Inflammatory macrophage treated with lipopolysaccharide for 4 hours (primary cell): ENCODE data around the gene AK8.

ENCODE experiments used
- DNase-seq: peaks from one replicate; pipeline ENCODE4 v3.0.0-alpha.2; 2020

AK8 gene, protein sequence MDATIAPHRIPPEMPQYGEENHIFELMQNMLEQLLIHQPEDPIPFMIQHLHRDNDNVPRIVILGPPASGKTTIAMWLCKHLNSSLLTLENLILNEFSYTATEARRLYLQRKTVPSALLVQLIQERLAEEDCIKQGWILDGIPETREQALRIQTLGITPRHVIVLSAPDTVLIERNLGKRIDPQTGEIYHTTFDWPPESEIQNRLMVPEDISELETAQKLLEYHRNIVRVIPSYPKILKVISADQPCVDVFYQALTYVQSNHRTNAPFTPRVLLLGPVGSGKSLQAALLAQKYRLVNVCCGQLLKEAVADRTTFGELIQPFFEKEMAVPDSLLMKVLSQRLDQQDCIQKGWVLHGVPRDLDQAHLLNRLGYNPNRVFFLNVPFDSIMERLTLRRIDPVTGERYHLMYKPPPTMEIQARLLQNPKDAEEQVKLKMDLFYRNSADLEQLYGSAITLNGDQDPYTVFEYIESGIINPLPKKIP

GRCh38 chr9:132877824-132878694, at the start of gene AK8:
TSS of gene AK8 (minus strand) at chr9:132878284. CDS start at chr9:132878255, 29 bp downstream.
- peak; percentile 73 for DNase-seq

- DNase-seq: no peak
Observed at GRCh38 chr9:132927704-132928103, 49.6 kb upstream of the AK8 start.

DNA sequence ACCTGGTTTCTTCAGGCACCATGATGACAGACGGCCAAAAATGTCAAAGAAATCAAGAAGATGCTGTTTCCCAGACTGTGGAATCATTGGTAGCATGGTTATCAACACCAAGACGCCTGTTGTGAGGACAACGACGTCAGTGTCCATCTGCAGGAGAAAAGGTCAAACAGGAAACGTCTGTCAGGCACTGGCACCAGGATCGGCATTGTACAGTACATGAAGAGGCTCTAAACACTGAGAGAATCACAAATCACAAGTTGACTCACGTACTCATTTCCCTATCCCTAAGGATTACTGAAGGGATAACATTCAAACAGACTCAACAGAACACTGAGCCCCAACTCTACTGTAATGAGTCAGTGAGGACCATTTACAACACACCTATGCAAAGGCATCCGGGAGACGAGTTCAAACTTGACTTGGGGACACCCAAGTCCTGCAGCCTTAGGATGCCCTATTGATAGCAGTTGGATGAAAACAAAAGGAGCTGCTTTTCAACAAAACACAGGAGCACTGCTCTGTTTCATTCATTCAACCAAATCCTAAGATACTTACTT, 45.3 kb upstream of the AK8 start:
- DNase-seq: no peak

- DNase-seq: no peak
Observed at GRCh38 chr9:132919614-132920268, 41.7 kb upstream of the AK8 start.

GRCh38 chr9:132914924-132915323, 36.8 kb upstream of the AK8 start:
- no peak for DNase-seq

GRCh38 chr9:132912131-132912530, 34.0 kb upstream of the AK8 start:
- no peak for DNase-seq

DNA sequence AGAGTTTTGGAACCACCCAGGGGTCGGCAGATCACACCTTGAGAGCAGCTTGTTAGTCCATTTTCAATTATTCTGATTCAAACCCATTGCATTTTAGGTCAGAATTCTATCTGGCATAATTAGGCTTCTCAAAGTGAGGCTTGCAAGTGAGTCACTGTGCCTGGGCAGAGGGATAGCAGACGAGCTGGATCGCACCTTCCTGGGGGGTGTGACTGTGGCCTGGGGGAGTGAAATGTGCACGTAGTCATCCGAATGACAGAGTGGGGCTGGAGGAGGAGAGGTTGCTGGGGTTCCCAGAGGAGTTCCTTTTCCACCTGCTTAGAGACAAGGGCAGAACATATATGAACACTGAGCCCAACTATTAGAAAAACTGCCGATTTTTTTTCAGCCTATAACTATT, 32.3 kb upstream of the AK8 start:
- no peak for DNase-seq

DNA sequence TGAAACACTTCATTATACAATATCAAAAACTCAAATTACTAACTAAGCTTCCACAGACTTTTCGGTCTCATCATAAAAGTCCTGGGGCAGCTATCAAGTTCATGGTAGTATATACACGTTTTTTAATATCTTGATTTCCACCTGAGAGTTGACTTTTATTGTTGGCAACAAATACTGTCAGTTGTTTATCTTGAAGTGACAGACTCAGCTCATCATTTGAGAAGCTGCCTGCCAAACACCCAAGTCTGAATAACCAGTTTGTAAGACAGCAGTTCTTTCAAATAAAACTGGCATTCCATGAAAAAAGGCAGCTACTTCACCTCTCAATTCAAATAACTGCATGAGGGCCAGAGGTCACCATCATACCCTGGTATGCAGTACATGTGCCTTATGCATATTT, 31.2 kb upstream of the AK8 start:
- DNase-seq: no peak

GRCh38 chr9:132908635-132909034, 30.6 kb upstream of the AK8 start:
- DNase-seq: no peak

GRCh38 chr9:132905726-132906125, 27.6 kb upstream of the AK8 start:
- DNase-seq: no peak

- no peak for DNase-seq
Observed at GRCh38 chr9:132903574-132904492, 25.7 kb upstream of the AK8 start.

GRCh38 chr9:132901858-132902831, 24.1 kb upstream of the AK8 start:
- DNase-seq: peak; percentile 75

DNA sequence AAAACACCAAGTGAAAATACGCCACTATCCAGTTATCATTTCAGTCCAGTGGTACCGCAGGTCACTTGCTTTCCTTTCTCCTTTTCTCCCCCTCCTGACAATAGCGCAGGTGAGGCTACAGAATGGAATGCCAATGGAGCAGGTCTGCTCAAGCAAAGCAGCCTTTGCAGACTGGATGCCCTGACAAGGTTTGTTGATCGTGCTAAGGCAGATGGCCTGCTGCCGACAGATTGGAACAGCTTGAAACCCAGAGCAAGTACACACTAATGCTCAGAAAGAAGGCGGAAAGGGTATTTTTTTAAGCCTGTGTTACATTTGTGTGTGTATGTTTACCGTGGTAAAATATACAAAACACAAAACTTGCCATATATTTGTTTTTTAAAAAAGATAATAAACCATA, 20.0 kb upstream of the AK8 start:
- no peak for DNase-seq

- DNase-seq: peak; percentile 14
Observed at GRCh38 chr9:132896906-132897305, 18.8 kb upstream of the AK8 start.

DNA sequence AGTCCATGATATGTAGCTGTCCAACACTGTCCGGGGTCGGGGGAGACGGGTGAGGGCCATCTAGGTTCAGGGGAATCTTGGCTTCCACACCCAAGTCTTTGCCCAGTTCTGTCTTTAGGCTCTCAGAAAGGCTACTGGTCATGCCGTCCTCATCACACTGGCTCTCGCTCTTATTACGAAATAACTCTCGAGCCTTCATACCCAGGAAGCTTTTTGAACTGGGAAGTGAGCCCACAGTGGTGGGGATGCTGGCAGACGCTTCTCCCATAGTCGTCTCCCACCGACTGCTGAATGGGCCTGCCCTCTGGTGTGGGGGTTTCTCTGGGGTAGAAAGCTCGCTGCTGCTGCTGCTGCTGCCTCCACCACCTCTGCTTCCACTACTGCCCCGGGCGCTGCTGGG, 18.2 kb upstream of the AK8 start:
- DNase-seq: no peak

DNA sequence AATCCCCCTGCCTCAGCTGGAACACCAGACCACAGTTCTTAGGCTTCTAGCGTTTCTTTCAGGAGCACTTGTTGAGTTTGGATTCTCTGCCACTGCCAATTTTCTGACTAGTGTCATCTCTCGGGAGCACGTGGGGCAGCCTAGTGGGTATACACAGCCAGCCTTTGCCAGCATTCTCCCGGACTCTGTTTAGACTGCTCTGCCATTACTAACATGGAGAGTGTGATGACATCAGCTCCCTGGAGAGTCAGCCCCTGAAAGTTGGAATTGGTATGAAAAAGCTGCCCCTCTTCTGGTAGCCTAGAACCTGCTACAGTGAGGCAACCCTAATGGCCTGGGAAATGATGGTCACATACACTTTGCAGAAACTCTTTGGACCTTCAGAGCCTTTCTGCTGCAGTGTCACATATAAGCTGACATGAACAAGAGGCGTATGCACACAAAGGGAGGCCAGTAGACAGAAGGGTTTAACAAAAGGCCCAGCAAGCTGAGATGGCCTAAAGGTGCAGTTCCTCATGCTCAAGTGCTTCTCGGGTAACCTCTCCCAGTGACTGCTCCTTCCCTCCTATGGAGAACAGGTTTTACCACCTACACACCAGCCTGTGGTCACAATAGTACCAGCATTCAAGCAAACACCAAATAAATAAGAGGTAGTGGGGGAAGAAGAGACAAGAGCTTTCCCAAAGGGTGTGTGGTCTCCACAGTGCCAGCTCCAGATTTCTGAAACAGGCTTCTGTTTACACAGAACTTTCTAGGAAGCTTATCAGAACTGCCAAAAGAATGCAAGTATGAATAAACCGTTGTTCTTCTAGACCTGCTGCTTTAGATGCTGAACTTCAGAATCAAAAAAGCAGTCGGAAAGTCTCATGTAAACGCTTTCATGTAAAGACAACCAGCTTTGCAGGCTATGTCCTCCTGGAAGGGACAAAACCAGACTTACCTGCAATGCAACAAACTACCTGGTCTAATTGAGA, 17.1 kb upstream of the AK8 start:
- no peak for DNase-seq

DNA sequence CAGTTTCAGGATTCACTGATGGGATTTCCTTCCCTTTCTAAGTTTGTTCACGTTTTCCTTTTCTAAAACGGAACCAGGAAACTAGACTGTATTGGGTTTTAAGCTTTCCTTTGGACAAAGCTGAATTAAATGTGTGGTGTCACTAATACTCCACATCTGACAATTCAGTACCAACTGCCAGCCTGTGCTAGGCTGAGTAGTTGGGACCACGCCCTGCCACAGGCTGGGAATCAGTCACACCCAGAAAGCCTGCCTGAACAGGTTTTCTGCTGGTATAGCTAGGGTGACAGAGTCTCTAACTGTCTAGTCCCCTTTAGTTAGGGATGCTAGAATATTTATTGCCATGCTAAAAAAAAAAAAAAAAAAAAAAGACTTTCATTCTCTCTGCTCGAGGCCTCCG, 16.3 kb upstream of the AK8 start:
- DNase-seq: no peak

DNA sequence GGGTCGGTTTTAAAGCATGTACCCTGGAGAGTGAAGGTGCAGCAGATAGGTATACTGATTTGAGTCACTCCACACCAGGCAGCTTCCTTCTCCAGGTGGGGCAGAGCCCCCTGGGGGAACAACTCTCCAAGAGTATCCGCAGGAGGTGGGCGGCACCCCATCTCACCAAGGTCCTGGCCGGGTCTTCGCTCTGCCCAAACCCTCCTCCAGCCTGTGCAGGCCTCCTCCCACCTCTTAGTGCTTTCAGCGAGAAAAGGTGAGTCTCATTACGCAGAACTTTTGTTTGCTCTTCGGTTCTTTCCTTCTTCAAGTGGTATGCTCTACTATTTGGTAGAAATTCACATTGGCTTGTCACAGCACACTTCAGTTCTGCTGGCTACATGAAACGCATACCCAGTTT, 14.3 kb upstream of the AK8 start:
- no peak for DNase-seq

GRCh38 chr9:132888151-132888550, 10.1 kb upstream of the AK8 start:
- no peak for DNase-seq
